ENCODE measurements around the gene CCRL2.

- TF ChIP-seq FOXM1 (IDR thresholded peaks at IDR 0.05; ENCODE audit: borderline replicate concordance, low read depth) (no peak), NFIC (IDR thresholded peaks at IDR 0.05) (no peak), USF1 (IDR thresholded peaks at IDR 0.05) (no peak), CEBPB (IDR thresholded peaks at IDR 0.05) (no peak), CREB1 (IDR thresholded peaks at IDR 0.05; ENCODE audit: low read depth) (no peak), ZBTB7A (IDR thresholded peaks at IDR 0.05; ENCODE audit: low read depth) (no peak), EP300 (IDR thresholded peaks at IDR 0.05; ENCODE audit: borderline replicate concordance) (no peak), RAD21 (IDR thresholded peaks at IDR 0.05; ENCODE audit: low read depth) (no peak)
Measured at GRCh38 chr3:46358466-46358865, 48.6 kb upstream of the CCRL2 start.

Data from Ishikawa (cell line).